ENCODE data around the gene ACO2.

GRCh38 chr22:41499624-41500280 lies 30.8 kb downstream of the ACO2 start:
- TF ChIP-seq CTCF (IDR thresholded peaks at IDR 0.05): no peak
- no peak for TF ChIP-seq POLR2A (IDR thresholded peaks at IDR 0.05)
- TF ChIP-seq POLR2AphosphoS5 (IDR thresholded peaks at IDR 0.05): no peak

Data from prostate gland (tissue), 2 donors.